AG10803 (cell line): ENCODE data around the gene ALK.
"Not testable (repeated sequence)": the region's sequence is repeated elsewhere in the genome, so short reads cannot be mapped to it uniquely, and the experiment has no call there.

Experiments
- DNase-seq: peaks from one replicate; pipeline ENCODE4 v3.0.0; 2010; ENCODE audit warnings: low read depth
- H3K4me3 ChIP-seq: 2 replicates; pipeline ENCODE4 v1.5.1; 2011; ENCODE audit warnings: mild to moderate bottlenecking, low read length, control low read depth
- CTCF ChIP-seq: conservative IDR thresholded peaks from 2 replicates; pipeline ENCODE4 v1.5.1; 2011; ENCODE audit warnings: mild to moderate bottlenecking, low read length, control low read depth, inconsistent platforms

Gene ALK

GRCh38 chr2:29755829-29756228, 165.6 kb downstream of the ALK start:
- no peak overlapping the region for H3K4me3 ChIP-seq
- no peak for DNase-seq
- no peak for TF ChIP-seq CTCF

GRCh38 chr2:29755233-29755632, 166.2 kb downstream of the ALK start:
- DNase-seq = no peak
- TF ChIP-seq CTCF = no peak
- H3K4me3 ChIP-seq = no peak overlapping the region

GRCh38 chr2:29753671-29754444, 167.5 kb downstream of the ALK start:
- peak; percentile 13 for DNase-seq
- no peak for TF ChIP-seq CTCF
- no peak overlapping the region for H3K4me3 ChIP-seq

- no peak for DNase-seq
- H3K4me3 ChIP-seq = no peak overlapping the region
- no peak for TF ChIP-seq CTCF
These were observed 170.0 kb downstream of the ALK start for GRCh38 chr2:29751390-29751789.

GRCh38 chr2:29750463-29750862, 170.9 kb downstream of the ALK start:
- not testable (repeated sequence) for H3K4me3 ChIP-seq, DNase-seq

- no peak overlapping the region for H3K4me3 ChIP-seq
- no peak for DNase-seq
- TF ChIP-seq CTCF = no peak
These were observed 171.5 kb downstream of the ALK start for GRCh38 chr2:29749843-29750242.

- no peak overlapping the region for H3K4me3 ChIP-seq
- no peak for DNase-seq
- no peak for TF ChIP-seq CTCF
These were observed 172.3 kb downstream of the ALK start for GRCh38 chr2:29749041-29749440.
